ENCODE results near the gene FAM78B.

Gene FAM78B

DNA sequence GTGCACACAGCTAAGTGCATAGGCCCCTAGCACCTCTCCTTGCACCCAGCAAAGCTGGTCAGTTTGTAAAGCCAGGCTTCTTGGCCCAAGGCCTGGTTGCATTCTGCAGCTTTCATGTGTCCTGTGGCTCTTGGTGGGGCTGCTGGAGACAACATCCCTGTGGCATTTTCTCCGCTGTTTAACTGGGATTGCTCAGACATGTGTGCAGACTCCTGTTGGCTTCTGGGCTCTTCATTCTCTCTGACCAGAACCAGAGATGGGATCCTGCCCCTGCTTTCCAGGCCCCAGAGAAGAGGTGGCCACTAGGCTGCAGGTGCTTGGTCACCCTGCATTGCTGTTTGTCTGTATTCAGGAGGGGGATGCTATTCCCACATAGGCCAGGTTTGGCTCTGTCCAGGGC lies 50.8 kb downstream of the FAM78B start:
- DNase-seq, result no peak

DNA sequence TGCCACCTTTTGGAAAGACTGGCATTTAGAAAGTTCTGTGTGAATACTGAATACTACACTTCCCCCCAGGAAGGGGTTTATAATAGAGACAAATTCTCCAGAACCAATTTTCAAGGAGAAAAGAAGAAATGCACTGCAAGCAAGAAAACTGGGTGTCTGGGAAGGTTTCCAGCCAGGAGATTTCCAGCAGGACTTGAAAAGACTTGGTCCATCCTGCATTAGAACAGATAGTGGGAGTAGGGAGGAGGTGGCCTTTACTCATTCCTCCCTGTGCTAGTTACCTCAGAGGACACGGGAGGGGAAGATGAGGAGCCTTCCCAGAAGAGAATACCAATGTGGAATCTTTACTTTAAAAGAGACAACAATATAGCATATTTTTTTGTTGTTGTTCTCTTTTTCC lies 52.4 kb downstream of the FAM78B start:
- no peak for DNase-seq

DNA sequence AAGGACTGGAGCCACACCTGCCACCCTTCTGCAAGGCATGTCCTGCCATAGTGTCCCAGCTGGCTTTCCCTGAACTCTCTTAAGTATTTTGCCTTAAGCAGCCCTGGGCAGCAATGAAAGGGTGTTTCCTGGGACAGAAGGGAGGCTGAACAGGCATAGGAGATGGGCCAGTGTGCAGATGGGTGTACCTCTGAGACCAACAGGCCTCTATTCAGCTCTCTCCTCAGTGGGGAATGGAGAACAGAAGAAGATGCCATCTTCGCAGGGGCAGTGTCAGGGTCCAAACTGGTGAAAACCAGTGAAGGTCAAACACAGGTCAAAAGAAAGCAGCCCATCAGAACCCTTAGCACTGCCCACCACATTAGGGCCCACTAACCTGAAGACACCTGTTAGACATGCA lies 53.2 kb downstream of the FAM78B start:
- DNase-seq, result no peak

DNA sequence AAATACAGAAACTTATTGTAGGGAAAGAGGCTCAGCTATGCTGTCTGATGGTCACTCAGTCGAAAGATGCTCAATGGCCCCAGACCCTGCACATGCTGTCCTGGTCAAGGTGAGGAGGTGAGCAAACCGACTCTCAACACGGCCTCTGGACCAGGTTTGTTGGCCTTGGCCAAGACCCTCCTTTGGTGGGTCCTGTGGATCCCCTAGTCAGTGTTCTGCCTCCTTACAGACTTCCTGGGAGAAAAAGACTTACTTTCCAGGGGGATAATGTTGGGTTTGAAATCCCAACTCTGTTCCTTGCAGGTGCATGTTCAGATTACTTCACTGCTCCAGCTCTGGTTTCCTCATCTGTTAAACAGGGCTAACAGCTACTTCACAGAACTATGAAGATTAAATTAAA lies 53.8 kb downstream of the FAM78B start:
- no peak for DNase-seq

DNA sequence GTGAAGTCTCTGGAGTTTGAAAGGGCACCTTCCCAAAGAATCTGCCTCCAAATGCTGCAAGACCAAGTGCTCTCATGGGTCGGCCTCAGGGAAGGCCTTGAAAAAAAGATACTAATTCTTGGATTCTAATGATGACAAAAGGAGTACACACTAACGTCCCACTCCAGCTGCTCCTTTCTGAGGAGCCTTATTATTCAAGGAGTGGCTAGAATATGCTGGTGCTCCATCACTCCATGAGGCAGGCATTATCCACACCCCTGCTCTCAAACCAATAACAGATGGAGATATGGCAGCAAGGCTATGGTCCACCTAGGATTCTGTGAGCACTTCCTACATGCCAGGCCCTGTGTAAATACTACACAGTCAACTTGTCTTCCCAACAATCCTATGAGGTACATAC lies 54.4 kb downstream of the FAM78B start:
- DNase-seq, result no peak

DNA sequence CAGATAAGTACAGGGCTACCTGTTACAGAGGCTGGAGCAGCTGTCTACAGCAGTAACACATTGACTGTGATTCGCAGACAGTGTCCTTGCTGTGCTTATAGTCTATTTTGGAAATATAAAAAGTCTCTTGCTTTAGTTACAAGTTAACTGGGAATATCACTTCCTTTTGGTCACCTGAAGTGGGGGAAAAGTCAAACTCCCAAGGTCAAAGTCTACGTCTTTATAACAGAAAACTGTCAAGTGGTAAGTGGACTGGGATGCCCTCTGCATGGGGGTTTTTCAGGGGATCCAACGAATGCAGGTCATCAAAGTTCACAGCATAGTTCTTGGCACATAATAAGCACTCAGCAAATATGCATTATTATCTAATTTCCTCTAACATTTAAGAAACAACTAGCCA lies 55.4 kb downstream of the FAM78B start:
- no peak for DNase-seq

DNA sequence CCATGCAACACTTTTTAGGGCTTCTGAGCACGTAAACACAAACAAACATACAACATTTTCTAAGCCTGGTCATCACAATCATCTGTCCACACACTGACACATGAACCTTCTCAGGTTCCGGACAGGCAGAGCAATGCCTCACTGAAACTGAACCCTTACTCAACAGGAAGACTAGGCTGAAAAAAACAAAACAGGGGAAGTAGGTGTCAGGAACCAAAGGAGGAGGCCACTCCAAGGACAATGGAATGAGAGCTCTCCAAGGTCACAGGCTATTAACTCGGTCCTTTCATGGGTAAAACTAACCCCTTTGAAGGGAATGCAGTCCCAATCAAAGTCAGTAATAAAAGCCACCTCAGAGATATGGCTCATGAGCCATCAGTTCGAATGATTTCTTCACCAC lies 76.6 kb downstream of the FAM78B start:
- DNase-seq, result no peak

DNA sequence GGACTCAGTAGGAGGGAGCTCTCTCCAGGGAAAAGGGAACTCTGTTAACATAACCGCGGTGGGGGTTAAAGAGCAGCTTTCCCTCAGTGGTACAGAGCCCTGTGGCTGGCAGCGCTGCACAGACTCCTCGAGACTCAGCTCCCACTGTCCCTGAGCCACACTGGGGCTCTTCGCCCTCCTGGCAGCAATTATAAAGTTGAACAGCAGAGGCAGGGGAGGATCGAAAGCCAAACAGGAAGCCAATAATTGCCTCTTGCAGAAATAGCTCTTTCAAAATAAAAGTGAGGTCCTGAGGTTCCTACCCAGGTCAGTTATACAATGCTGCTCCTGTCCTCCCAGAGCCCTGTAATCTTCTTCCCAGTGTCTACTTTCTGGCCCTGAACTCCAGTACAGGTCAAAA lies 77.0 kb downstream of the FAM78B start:
- DNase-seq, result no peak

DNA sequence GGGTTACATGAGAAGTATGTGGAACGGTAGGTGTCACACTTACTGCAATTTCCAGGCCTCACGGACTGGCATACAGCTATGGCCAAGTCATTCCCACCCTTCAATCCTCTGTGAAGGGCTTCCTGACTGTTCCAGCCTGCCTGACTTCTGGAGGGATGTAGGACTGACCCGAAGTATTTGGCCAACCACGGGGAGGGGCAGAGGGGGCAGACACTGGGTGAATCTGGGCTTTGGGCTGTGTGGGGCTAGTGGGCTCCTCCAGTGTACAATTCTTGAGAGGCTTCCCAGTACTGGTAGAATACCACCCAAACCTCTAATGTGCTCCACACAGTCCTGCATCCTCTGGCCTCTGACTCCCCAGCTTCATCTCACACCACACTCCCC lies 78.2 kb downstream of the FAM78B start:
- DNase-seq, result no peak

DNA sequence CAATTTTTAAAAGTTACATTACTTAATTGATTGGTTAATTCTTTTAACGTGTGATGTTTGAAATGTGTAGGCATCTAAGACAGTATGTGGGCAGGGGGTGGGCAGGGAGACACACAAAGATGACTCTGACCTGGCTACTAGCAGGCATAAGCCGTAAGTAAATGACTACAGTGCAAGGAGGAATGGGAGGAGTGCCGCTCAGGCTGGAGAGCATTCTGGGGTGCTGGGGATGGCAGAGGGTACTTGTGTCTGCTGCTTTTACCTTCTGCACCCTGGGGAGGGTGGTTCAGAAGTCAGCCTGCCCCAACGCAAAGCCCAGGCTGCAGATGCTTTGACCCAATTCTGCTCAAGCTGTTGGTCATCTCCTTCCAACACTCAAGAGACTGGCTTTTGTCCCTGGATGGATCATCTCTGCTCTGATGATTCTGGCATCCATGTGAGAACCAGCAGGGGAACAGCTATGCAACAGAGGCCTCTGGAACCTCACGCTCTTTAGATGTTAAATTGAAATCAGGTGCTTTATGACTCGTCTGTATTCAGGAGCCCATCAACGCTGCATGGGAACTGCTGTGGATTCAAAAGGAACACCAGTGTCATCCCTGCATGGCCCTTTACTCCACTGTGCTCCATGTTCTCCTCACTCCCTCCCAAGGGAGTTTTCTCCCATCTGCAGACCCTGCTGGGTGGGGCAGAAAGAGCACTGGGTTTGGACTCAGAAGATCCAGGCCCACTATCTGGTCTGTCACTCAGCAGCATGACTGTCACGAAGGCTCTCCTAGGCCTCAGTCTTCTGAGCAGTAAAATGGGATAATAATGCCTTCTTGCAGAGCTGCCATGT lies 78.8 kb downstream of the FAM78B start:
- DNase-seq, result no peak

DNA sequence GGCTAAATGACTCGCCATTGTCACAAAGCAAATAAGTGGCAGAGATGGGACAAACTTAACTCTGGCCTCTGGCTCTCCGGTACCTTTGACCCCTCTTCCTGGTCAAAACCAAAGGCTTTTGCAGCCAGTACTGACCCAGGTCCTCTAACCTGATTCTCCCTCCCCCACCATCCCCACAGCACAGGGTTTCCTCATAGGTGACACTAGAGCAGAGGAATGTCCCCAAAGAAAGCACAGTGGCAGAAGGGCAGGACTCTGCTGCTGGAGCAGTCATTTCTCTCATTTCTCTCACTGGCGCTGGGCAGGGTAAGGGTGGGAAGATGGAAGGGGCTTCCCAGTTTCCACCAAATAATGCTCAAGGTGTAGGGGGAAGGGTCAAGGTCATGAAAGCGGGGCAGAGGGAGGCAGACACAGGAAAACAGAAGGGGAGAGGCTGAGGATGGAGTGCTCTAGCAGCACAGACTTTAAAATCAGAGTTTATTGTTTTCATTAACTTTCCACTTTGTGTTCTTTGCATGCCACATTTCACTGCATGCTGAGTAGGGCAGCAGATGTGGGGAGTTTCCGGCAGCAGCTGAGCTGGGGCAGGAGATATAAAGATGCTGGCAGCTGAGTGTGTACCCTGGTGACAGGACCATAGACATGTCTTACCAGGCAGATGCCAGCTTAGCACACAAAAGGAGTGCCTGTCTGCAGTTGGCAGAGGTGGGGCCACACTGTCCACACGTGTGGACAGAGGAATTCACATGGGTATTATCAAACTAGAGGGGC lies 80.5 kb downstream of the FAM78B start:
- no peak for DNase-seq

DNA sequence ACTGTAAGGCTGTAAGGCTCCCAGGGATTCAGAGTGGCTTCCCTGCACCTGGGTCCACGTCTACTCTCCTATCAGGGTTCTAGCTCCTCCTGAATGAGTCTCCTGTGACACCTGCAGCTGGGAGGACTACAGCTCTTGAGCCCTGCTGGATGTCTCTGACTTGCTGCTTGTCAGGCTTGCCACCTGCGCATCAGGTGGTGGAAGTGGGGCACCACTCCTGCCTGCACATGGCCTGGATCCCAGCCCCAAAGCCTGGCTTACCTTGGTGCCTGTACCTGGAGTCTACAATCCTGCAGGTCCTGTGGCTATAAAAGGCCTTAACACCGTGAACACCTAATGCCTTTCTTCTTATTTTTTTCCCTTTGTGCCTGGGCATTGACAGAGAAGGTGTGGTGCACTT lies 82.2 kb downstream of the FAM78B start:
- DNase-seq, result no peak

DNA sequence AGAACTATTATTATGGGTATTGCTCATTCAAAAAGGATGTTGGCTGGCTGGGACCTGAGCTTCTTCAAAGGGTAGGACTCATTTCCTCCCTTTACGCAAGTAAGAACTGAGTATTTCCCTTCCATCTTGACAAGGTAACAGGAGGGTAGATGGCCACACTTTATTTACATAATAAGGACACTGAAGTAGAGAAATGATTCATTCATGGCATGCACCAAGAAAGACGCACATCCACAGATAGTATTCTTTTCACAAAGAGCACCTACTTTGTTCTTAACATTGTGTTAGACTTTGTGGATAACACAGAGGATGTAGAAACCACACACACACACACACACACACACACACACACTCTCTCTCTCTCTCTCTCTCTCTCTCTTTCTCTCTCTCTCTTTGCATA lies 82.9 kb downstream of the FAM78B start:
- no peak for DNase-seq

DNA sequence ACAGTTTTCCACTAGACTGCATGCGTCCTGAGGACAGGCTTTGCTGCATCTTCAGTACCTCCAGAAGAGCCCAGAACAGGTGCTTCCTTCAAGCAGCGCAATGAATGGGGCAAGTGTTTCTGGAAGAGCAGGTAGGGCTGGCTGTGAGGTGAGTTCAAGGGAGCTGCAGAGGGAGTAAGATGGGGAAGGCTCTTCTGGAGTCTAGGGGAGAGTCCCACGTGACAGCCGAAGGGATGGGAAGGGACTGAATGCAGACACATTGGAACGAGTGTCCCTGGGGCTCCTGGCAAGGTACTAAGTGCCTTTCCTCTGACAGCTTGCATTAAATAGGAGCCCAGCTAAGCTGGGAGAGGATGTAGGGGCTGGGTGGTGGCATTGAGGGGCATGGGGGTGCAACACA lies 84.2 kb downstream of the FAM78B start:
- DNase-seq, result no peak

DNA sequence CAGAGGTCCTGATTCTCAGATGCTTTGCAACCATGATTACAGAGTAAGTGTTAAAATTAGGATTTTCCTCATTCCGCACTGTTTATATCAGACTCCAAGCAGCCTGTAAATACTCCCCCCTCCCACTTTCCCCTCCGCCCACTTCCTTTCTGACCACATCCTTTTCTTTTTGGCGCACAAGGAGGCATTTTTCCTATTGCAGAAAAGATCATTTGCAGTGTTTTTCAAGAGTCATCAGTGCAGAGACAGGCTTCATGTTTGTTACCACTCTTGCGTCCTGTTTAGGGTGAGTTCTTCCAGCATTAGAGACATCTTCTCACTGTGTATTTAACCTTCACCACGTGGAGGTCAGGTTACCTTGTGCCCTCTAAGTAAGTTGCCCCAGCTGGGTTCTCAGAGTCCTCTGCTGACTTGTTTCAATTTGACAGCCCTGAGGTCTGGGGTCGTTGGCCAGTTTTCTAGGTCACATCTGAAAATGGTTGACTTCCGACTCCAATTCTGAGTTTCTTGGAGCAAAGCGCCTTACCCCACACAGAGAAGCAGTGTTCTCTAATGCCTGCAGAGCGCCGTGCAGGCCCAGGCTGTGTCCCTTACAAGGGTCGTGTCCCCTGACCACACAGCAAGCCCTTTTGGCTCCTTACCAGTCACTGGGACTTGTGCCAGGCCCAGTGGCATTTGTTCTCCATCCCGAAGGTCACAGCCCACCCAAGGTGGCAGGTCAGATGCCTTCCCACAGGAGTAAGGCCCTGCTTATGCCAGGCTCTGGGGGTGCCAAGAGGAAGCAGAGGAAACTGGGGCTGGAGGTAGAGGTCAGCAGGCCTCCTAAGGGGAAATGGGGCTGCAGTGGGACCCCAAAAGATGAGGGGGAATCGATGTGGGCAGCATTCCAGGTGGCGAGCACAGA lies 85.6 kb downstream of the FAM78B start:
- no peak for DNase-seq

DNA sequence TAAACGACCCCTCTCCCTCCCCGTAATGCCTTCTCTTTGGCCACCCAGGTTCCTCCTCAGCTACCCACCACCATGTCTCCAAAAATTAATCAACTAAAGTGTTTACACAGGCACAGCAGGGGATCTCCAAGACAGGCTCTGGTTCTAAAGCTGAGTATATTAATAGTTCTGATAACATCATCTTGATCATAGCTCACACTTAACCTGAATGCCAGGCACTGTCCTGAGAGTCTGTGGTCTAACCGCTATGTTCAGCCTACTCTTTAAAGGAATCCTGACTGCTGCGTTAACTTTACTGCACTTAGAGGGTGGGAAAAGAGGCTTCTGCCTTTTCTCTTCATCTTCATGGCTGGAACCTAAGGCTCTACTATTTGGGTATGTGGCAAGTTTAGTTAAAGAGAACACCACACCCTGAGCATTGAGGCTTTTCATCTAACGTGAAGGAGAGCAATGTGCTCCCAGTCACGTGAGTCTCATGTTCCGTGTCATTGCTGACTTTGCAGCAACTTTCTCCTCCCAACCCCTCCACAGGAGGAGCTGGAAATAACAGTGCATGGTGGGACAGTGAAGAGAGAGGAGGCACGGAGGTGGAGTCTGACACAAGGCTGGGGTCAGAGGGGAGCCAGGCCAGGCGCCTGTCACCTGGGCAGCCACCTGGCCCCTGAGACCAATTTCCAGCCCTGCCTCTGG lies 86.4 kb downstream of the FAM78B start:
- DNase-seq, result no peak

DNA sequence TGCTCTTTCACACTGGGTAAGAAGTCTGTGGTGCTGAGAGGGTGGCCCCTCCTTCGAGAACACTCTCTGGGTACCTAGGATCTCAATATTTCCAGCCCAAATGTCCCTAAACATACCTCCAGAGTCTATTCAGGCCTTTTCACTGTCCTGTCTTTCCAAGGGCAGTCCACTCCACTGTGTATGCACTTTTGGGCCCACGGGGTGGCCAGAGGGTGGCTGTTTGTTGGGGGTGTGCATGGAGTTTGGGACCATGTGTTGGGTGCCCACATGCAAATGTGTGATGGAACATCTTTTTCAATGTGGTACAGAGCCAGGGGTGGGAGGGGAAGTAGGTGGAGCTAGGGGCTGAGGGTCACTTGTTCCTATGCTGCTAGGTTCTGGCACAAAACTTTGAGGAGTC lies 87.5 kb downstream of the FAM78B start:
- no peak for DNase-seq

DNA sequence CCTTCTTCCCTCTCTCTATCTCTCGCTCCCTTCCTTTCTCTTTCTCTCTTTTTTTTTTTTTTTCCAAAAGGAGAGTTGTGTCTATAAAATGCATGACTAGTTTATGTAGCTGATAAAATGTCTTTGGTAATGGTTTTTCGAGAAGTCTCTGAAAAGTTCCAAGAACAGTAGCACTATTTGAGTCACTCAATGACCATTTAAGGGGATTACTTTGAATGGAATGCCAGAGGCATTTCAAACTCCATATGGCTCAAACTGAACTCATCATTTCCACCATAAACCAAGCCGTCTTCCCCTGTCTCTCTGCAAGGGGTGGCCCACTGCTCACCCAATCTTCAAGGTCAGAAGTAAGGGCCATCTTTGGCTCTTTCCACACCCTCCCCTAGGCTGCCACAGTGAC lies 93.3 kb downstream of the FAM78B start:
- DNase-seq, result no peak

DNA sequence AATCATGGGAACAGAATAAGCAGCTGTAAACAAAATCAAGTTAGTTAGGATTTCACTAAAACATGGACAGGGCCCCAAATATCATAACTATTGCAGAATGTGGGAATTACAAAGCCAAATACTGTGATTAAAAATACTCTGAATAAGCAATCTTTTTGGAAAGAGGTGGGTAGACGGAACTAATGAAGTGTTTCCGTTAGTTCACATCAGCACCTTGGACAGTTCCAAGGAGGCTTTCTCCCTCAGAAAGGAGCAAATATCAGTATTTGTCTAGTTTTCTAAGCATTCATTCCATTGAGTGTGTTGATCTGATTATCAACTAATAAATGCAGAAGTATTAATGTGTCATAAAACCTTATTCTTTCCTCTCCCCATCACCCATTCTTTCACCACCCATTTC lies 97.4 kb downstream of the FAM78B start:
- DNase-seq, result no peak

DNA sequence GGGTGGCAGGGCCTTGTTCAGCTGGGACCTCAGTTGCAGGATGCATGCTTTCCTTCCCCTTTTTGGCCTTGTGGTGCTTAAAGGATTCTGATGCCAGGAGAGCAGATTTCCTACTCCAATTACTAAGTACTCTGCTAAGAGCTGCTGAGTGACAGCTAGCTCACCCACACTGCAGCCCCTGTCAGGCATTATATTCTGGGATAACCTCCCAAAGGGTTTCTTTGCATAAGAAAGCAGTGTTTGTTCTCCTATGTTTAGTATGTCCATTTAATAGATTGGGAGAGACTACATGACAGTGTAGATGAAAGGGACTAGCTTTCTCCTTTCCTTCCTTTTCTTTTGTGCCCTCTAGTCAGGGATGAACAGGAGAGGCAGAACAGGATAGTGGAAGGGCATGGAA lies 100.7 kb downstream of the FAM78B start:
- DNase-seq, result no peak

DNA sequence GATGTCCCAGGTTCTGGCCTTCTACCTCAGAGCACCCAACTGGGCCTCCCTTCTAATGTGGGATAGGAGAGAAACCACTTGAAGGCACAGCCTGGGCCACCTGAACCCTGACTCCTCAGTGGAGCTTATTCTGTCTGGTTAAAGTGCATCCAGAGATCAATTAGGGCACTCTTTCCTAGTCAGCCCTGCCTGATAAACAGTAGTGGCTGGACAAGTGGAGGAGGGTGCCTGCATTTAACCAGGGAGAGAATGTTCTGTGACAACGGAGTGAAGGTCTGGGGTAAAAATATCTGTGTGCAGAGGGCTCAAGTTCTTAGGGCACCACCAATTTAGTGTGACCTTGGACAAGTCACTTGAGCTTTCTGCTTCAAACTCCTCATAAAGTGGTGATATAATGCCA lies 101.8 kb downstream of the FAM78B start:
- DNase-seq, result no peak

DNA sequence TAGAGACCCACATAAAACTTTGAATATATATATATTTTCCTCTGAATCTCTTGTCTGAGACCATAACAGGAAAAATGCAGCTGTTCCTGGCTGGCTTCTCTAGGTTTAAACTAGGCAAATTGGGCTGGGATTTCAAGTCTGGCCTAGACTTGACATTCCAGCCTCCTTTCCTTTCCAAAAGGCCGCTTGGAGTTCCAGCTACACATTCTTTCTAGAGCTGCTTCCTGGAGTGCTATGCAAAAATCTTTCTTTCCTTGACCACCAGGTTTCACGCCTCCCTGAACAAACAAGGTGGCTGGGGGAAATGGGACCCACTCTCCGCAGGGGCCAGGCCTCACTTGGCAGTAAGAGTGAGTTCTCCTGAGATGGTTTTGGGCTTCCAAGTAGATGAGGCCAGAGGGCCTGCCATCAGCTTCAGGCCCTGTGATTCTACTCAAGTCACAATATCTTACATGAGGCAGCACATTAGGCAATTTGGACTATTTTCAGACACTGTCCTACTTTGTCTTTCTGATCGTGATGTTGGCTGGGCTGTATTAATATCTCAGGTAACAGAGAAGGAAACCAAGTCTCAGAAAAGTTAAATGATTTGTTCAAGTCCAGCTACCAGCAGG lies 102.4 kb downstream of the FAM78B start:
- DNase-seq, result no peak
